ENCODE measurements around the gene MRPL34.
A peak's percentile ranks its signal among the peaks of the same experiment; 100 is the strongest.

MRPL34 gene

DNA sequence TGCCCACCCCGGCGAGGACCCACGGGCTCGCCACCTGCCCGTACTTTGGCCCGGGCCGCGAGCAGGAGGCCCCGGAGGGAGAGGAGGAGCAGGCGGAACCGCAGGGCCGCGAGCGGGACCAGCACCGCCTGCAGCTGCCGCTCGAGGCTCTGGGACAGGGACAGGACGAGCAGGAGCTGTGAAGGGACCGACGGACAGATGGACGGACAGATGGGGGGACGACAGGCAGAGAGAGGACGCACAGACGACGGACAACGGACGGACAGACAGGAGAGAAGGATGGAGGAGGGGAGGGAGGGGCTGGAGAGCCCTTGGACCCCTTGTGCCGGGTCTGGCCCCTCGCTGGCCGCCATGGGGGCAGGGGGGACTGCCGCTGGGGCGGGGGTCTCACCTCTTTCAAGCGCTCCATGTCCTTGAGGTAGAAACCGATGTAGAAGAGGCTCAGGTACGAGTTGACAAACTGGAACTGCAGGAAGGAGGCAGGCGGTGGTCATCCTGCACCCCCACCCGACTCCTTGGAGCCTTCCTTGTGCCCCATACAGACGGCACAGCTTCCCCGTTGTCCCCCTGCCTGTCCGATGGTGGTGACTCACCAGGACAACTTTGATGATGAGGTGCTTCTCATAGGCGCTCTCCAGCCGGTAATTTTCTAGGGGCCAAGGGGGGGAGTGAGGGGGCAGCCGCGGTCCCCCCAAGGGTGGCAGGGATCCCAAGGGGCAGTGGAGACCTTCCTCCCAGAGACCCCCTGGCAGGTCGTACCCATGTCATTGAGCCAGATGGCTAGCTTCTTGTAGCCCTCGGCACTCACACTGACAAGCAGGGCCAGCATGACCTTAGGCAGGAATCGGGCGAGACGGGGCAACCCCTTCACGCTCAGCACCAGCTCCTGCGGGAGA, 23.9 kb downstream of the MRPL34 start:
- DNase-seq = no peak

DNA sequence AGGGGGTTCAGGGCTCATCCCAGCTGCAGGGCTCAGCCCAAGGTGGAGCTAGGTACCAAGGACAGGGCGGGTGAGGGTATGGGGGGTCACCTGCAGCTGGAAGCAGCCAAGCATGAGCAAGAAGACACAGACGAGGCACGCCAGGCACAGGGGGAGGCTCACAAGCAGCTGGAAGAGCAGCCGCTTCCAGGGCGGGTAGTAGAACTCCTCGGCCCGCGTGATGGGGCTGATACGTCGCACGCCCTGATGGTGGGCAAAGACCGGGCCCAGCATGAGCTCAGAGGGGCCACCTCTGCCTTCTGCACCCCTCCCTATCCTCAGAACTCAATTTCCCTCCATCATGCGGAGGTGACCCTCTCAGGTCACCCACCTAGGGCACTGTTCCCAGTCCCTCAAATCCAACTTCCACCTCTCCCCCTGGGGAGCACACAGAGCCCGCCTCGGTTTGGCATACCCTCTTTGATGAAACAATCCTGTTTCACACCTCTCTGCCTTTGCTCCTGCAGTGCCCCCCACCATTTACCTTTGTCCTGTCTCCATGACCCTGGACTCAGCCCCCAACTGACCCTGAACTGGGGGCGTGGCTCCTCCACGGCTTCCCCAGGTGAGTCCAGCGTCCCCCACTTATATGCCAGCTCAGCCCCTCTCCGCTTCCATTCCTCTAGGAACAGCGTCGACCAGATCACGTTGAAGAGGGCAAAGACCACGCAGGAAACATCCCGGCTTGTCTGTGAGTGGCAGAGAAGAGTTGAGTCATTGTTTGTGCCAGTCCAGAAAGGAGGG, 24.8 kb downstream of the MRPL34 start:
- no peak for DNase-seq

GRCh38 chr19:17331045-17331558, 25.4 kb downstream of the MRPL34 start:
- DNase-seq = no peak

DNA sequence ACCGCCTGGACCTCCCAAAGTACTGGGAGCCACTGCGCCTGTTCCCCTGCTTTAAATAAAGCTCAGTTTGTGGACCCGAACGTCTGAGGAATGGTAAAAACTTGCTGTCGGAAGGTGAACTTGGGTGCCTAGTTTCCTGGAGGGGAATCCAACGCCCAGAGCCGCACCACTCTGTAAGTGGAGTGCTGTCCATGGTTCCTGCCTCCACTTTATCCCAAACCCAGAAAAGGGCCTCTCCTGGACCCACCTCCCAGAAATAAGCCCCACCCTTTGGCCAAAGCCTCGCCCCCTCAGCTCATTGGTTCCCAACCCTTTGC, 26.6 kb downstream of the MRPL34 start:
- DNase-seq = no peak

GRCh38 chr19:17332677-17333581, 27.3 kb downstream of the MRPL34 start:
- DNase-seq = no peak

- no peak for DNase-seq
Observed at GRCh38 chr19:17333611-17334413, 28.1 kb downstream of the MRPL34 start.

DNA sequence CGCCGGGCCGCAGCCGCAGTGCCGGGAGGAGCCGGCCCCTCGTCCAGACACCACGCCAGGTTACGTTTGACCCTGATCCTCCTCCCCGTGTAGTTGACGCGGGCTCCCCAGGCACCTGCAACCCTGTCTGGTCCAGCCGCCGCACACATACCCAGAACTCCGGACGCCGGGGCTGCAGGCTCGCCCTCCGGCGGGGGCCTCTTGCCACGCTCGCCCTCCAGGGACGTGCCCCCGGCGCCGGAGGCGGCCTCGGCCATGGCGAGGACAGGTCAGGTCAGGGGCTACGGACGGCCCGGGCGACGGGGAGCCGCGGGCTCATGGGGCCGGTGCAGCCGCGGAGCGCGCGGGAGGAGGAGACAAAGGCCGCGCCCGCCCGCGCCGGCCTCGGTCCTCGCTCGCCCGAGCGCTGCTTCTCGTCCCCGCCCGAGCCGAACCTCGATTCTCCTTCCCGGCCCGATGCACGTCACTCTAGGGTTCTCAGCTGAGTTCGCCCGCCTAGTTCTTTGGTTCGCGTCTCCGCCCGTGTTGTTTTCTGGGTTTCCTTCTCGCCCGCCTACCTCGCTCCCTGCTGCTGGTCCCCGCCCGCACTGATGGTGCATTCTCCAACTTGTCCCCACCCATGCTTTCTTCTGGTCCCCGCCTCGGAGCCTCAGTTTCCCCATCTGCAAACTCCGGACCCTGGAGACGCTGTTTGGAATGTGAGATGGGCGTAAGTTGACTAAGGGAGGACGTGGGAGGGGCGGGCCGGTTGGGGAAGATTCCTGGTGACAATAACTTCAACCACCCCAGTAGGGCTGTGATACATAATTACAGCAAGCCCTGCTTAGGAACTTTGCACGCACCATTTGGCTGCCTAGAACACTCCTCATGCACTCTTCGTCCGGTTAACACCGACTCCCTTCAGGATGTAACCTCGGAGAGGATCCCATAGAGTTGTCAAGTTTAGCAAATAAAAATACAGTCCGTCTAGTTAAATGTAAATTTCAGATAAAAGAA, 29.0 kb downstream of the MRPL34 start, which contains the start of gene ANO8:
Gene ANO8 (minus strand): TSS at position 442 of the 996 bp plus-strand sequence. CDS start 185 bp downstream, at position 257.
- peak; percentile 92 for DNase-seq

DNA sequence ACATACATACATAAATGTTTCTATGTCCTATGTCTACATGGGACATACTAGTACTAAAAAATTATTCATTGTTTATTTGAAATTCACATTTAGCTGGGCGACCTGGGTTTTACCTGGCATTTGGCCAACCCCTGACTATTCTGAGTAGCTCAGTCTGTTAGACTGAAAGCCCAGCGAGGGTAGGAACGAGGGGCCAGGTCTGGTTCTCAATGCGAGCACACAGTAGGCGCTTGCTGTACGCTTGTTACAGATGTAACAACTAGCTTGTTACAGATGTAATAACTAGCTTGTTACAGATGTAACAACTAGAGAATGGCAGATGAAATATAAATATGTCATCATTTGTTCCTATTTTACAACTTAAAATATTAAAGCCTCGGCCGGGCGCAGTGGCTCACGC, 29.9 kb downstream of the MRPL34 start:
- DNase-seq = no peak

- peak; percentile 80 for DNase-seq
Observed at GRCh38 chr19:17336872-17337674, 31.4 kb downstream of the MRPL34 start, which contains the start of gene GTPBP3. GTPBP3 (plus strand) TSS chr19:17337553; CDS start chr19:17337612, 59 bp downstream.

- DNase-seq = no peak
Observed at GRCh38 chr19:17337675-17338432, 32.2 kb downstream of the MRPL34 start.

DNA sequence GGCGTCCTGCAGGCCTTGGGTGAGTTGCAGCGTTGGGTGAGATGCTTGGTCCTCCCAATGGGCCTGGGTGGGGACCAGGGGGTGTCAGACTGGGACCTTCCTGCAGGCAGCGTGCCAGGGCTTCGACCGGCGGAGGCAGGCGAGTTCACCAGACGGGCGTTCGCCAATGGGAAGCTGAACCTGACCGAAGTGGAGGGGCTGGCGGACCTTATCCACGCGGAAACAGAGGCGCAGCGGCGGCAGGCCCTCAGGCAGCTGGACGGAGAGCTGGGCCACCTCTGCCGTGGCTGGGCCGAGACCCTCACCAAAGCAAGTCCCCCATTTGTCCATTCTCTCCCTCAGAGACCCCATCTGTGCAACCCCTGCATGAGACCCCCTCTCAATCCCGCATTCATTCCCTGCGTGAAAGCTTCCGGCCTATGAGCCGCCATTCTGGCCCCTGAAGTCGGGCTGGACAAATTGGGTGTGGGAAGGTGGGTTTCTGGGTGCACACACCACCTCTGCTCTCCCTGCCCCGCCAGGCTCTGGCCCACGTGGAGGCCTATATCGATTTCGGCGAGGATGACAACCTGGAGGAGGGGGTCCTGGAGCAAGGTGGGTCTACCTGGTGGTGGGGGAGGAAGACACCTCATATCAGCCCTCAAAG, 32.9 kb downstream of the MRPL34 start:
- no peak for DNase-seq

DNA sequence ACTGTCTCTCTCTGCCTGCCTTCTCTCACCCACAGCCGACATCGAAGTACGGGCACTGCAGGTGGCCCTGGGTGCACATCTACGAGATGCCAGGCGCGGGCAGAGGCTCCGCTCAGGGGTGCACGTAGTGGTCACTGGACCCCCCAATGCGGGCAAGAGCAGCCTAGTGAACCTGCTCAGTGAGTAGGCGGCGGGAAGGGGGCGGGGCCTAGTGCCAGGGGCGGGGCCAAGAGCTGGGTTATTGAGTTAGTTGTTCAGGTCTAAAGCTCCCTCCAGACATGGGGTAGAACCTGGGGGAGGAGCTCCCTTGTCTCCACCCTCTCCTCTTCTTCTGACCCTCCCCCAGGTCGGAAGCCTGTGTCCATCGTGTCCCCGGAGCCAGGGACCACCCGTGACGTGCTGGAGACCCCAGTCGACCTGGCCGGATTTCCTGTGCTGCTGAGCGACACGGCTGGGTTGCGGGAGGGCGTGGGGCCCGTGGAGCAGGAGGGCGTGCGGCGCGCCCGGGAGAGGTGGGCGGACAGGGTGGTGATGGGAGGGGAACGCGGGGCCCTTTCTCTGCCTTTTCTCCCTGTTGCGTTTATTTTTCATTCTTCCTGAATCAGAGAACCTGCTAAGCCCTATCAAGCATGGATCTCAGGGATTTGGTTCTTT, 33.5 kb downstream of the MRPL34 start:
- DNase-seq = no peak

- DNase-seq = no peak
Observed at GRCh38 chr19:17340302-17340870, 34.7 kb downstream of the MRPL34 start.

DNA sequence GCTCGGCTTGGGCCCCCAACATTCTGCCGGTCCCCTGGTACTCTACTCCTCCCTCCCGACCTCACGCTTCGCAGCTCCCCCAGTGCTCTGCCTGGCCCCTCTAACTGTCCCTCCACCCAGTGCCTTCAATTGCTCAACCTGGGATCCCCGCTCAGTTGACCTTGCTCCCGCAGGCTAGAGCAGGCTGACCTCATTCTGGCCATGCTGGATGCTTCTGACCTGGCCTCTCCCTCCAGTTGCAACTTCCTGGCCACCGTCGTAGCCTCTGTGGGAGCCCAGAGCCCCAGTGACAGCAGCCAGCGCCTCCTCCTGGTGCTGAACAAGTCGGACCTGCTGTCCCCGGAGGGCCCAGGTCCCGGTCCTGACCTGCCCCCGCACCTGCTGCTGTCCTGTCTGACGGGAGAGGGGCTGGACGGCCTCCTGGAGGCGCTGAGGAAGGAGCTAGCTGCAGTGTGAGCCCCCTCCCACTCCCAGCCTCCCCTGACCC, 35.2 kb downstream of the MRPL34 start:
- DNase-seq = no peak

DNA sequence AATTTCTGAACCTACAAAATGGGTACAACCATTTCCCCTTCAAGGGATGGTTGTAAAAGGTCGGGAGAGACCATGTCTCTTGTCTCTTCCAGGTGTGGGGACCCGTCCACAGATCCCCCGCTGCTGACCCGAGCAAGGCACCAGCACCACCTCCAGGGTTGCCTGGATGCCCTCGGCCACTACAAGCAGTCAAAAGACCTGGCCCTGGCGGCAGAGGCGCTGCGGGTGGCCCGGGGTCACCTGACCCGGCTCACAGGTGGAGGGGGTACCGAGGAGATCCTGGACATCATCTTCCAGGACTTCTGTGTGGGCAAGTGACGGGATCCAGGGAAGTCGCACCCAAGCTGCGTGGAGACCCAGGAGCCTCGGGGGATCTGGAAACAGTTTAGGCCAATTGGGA, 35.7 kb downstream of the MRPL34 start:
- no peak for DNase-seq

DNA sequence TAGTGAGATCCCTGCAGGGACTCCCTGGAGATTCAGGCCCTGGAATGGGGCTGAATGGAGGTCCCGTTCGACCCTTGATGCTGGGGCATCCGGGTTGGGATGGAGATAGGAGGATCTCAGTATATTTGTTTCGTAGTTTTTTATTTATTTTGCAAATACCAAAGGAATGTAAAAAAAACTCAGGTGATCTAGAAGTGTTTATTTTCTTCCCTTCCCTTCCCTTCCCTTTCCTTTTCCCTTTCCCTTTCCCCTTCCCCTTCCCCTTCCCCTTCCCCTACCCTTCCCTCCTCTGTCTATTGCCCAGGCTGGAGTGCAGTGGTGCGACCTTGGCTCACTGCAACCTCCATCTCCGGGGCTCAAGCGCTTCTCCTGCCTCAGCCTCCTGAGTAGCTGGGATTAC, 36.2 kb downstream of the MRPL34 start:
- DNase-seq = no peak

DNA sequence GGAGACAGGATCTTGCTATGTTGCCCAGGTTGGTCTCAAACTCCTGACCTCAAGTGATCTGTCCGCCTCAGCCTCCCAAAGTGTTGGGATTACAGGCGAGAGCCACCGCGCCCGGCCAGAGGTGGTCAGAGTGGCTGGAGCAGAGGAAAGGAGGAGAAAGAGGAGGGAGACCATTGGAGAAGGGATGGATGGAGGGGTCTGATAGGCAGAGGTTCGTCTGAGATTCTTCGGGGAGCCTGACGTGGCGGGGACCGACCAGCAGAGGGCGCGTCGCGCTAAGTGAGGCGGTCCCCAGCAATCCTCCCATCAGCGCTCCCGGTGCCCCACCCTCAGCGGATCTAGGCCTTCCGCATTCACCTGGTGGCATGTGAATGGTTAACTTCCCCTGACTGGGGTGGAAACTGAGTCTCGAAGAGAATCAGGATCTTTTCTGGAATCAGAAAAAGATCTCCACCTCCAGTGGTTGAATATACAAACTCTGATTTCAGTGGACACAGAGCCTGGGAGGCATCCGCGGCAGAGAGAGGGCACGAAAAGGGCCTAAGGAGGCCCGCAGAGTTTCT, 40.5 kb downstream of the MRPL34 start:
- peak; percentile 14 for DNase-seq

All from GOT3 (cell line).